Kidney (tissue), 22 donors: ENCODE data around the gene LENG8. TPM values are rescaled to one million over a fixed set of nuclear protein-coding genes. Genes with fewer than 3 reads are reported as not detected.

Experiments
- DNase-seq, 5 donors: peaks; one replicate each; pipeline ENCODE4 v3.0.0-alpha.2; 2013 to 2020
- FAIRE-seq: peaks from 2 replicates; lab custom pipeline; 2012; peaks lifted over from hg19 to GRCh38; lab: Jason Lieb, UNC
- H3K27ac ChIP-seq, 2 donors: one replicate each; pipeline ENCODE4 v1.7.0; 2013; ENCODE audit warnings: low read depth in 2 of 2, low read length in 2 of 2, inconsistent platforms in 1 of 2
- H3K27me3 ChIP-seq: one replicate; pipeline ENCODE4 v1.7.1; 2013; ENCODE audit warnings: low read length, inconsistent platforms; ENCODE audit not compliant: control insufficient read depth, insufficient read depth
- H3K36me3 ChIP-seq, 3 donors: one replicate each; pipeline versions ENCODE4 v1.7.0 to v1.7.1; 2013; ENCODE audit warnings: low read length in 3 of 3, control low read depth in 1 of 3, inconsistent platforms in 1 of 3; ENCODE audit not compliant: insufficient read depth in 3 of 3, control insufficient read depth in 2 of 3
- H3K4me1 ChIP-seq, 3 donors: one replicate each; pipeline versions ENCODE4 v1.7.0 to v1.7.1; 2013; ENCODE audit warnings: low read length in 3 of 3, inconsistent platforms in 1 of 3, low read depth in 1 of 3; ENCODE audit not compliant: control insufficient read depth in 2 of 3, insufficient read depth in 2 of 3
- H3K4me3 ChIP-seq, 3 donors: one replicate each; pipeline versions ENCODE4 v1.7.0 to v1.8.1; 2013; ENCODE audit warnings: low read length in 3 of 3, control low read depth in 1 of 3, inconsistent platforms in 1 of 3
- H3K9ac ChIP-seq, 3 donors: one replicate each; pipeline versions ENCODE4 v1.7.0 to v1.7.1; 2013; ENCODE audit warnings: low read length in 3 of 3, control low read depth in 1 of 3, inconsistent platforms in 1 of 3
- H3K9me3 ChIP-seq, 3 donors: one replicate each; pipeline versions ENCODE4 v1.7.0 to v1.7.1; 2013; ENCODE audit warnings: low read length in 3 of 3, control low read depth in 1 of 3, inconsistent platforms in 1 of 3; ENCODE audit not compliant: control insufficient read depth in 2 of 3, insufficient read depth in 1 of 3
- intact Hi-C: fragments of 100-400 bp; cut with DNase I; formaldehyde crosslinking; loops from one replicate; pipeline ENCODE4 v1.11.1; 2022
- long read RNA-seq, 10 donors: library from polyadenylated mRNA in 1 of 10; unstranded in 1 of 10; transcript quantifications; one replicate each; pipeline ENCODE4 v2.0.0 and lab custom pipeline, GENCODE V29; 2021 to 2026
- polyA plus RNA-seq: library from polyadenylated mRNA; stranded (reverse); fragments of 350-450 nt; fragmentation: Illumina TruSeq; extraction: RNeasy Lipid Tissue Mini Kit (QIAGEN cat#74804); gene quantifications from one replicate; pipeline ENCODE4 v1.2.3, GENCODE V29; 2014; ENCODE audit warnings: low read depth, low replicate concordance; ENCODE audit not compliant: insufficient read depth
- total RNA-seq: library from RNA; stranded (reverse); fragmentation: NEBNext Ultra II Directional; extraction: Animal tissue kit (Norgen Biotek cat#: 25700); gene quantifications from one replicate; pipeline ENCODE4 v1.2.1, GENCODE V29; 2021
- TF ChIP-seq, protein P1 (sequence below): IDR thresholded peaks from 3 replicates; pipeline ENCODE4 v1.5.1; 2012; ENCODE audit warnings: mild to moderate bottlenecking, moderate library complexity, borderline replicate concordance; ENCODE audit not compliant: insufficient read depth; ENCODE audit errors: extremely low read depth
- donor health status: control.
- donor health status: control.
- donor health status: control.
- donor health status: control.
- donor health status: control.
- donor health status: DM: yes; HTN: yes; CAD: no.
- donor health status: Normal renal cell carcinoma (clear cell type).

LENG8 gene
- total RNA-seq = 208 TPM
- 48.6 TPM for polyA plus RNA-seq
- long read RNA-seq, donor 1, transcript LENG8-207 (3 exons, 456 nt) = major isoform, 5 of 333 reads
- long read RNA-seq, donor 1, partial matches to known transcripts = 327 of 333 reads
- long read RNA-seq, donor 1, other reads (novel, unspliced or antisense) = 0 of 333 reads
- long read RNA-seq, donor 2, full-length matches to known transcripts = 7 of 97 reads
- long read RNA-seq, donor 2, partial matches to known transcripts = 90 of 97 reads
- long read RNA-seq, donor 2, other reads (novel, unspliced or antisense) = 0 of 97 reads
- long read RNA-seq, donor 3, transcript LENG8-207 (3 exons, 456 nt) = major isoform, 5 of 128 reads
- long read RNA-seq, donor 3, partial matches to known transcripts = 116 of 128 reads
- long read RNA-seq, donor 3, other reads (novel, unspliced or antisense) = 5 of 128 reads
- long read RNA-seq, donor 4, full-length matches to known transcripts = 4 of 190 reads
- long read RNA-seq, donor 4, partial matches to known transcripts = 84 of 190 reads
- long read RNA-seq, donor 4, other reads (novel, unspliced or antisense) = 102 of 190 reads
- long read RNA-seq, donor 5, partial matches to known transcripts = 0 of 1 reads
- long read RNA-seq, donor 5, other reads (novel, unspliced or antisense) = 0 of 1 reads
- long read RNA-seq, donor 6 = 0 reads
- long read RNA-seq, donor 7, partial matches to known transcripts = 7 of 118 reads
- long read RNA-seq, donor 7, other reads (novel, unspliced or antisense) = 111 of 118 reads
- long read RNA-seq, donor 8, partial matches to known transcripts = 68 of 72 reads
- long read RNA-seq, donor 8, other reads (novel, unspliced or antisense) = 0 of 72 reads
- long read RNA-seq, donor 9, partial matches to known transcripts = 10 of 11 reads
- long read RNA-seq, donor 9, other reads (novel, unspliced or antisense) = 0 of 11 reads
- long read RNA-seq, donor 10, transcript LENG8-207 (3 exons, 456 nt) = major isoform, 6 of 103 reads
- long read RNA-seq, donor 10, partial matches to known transcripts = 93 of 103 reads
- long read RNA-seq, donor 10, other reads (novel, unspliced or antisense) = 0 of 103 reads

DNA sequence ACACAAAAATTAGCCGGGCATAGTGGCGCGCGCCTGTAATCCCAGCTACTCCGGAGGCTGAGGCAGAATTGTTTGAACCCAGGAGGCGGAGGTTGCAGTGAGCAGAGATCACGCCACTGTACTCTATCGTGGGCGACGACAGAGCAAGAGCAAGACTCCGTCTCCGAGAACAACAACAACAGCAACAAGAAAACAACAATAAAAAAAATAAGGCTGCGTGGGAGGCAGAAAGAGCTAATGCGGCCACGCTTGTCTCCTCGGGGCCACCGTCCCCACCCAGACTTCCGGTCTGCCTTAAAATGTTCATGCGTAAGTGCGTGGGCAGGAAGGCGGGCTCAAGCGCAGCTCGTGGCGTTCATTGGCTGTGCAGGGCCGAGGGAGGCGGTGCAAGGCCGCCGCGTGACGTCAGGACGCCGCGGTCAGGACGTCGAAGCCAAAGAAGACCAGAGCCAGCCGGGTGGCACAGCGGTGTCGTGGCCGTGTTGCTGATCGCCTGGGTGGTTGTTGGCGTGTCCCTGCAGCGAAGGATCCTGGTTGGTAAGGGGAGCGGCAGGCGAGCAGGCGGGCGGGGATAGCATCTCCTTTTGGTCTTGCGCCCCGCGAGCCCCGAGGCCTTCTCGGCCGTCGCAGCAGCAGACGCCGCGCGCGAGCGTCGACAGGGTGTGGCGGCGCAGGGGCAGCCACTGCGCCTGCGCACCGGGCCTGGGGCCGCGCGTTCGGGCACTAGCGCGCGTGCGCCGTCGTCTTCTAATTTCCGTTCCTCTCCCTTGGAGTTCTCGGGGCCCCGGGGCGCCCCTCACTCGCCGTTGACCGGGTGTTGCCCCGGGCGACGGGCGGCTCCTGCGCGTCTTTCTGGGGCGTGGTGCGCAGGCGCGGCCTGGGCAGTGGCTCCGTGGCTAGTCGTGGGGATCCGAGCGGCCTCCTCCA lies at the start of gene LENG8:
LENG8 (plus strand) TSS at position 426 of the 927 bp plus-strand sequence. CDS start 2,146 bp downstream, outside the sequence.
- Histone ChIP-seq H3K27me3 (no peaks in the 10 kb centered on the region), H3K27ac (peak within 1 kb of the TSS; percentile 99), H3K4me1 (peaks cover 0 to 22% (median 20%) of the 10 kb centered on the region in 3 donors), H3K9ac (peak within 1 kb of the TSS; percentile 94 to 97 (median 94)), H3K4me3 (peak within 1 kb of the TSS; percentile 95 to 97 (median 96)), H3K36me3 (peaks cover 5 to 29% (median 24%) of the 10 kb centered on the region in 3 donors), H3K9me3 (no peaks in the 10 kb centered on the region)
- FAIRE-seq = peak; percentile 15
- DNase-seq = peak; percentile 98 to 99 (median 99)
- TF ChIP-seq, protein P1, sequence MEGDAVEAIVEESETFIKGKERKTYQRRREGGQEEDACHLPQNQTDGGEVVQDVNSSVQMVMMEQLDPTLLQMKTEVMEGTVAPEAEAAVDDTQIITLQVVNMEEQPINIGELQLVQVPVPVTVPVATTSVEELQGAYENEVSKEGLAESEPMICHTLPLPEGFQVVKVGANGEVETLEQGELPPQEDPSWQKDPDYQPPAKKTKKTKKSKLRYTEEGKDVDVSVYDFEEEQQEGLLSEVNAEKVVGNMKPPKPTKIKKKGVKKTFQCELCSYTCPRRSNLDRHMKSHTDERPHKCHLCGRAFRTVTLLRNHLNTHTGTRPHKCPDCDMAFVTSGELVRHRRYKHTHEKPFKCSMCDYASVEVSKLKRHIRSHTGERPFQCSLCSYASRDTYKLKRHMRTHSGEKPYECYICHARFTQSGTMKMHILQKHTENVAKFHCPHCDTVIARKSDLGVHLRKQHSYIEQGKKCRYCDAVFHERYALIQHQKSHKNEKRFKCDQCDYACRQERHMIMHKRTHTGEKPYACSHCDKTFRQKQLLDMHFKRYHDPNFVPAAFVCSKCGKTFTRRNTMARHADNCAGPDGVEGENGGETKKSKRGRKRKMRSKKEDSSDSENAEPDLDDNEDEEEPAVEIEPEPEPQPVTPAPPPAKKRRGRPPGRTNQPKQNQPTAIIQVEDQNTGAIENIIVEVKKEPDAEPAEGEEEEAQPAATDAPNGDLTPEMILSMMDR = no peak
- intact Hi-C loops = no loop called here

DNA sequence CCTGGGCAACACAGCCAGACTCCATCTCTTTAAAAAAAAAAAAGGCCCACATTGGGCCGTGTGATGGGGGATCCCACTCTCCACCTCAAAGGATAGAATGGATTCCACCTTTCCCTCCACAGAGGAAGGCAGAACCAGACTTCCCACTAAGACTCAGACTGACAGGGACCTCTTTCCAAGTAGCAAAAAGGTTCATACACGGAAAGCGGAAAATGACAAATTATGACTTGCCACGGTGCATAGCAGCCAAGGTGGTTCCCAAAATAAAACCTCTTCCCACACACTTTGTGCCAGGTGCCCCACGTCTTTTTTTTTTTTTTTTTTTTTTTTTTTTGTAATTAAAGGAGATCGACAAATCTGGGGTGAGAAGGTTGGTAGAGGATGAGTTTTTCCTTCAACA lies 48.1 kb upstream of the LENG8 start:
- Histone ChIP-seq H3K27me3 (no peaks in the 10 kb centered on the region), H3K27ac (no peak overlapping the region), H3K4me3 (no peak overlapping the region), H3K4me1 (no peaks in the 10 kb centered on the region), H3K9ac (no peak overlapping the region), H3K9me3 (no peaks in the 10 kb centered on the region), H3K36me3 (no peaks in the 10 kb centered on the region)
- intact Hi-C loops = no loop called here
- DNase-seq (no peak), FAIRE-seq (no peak)
- TF ChIP-seq, protein P1 = no peak

DNA sequence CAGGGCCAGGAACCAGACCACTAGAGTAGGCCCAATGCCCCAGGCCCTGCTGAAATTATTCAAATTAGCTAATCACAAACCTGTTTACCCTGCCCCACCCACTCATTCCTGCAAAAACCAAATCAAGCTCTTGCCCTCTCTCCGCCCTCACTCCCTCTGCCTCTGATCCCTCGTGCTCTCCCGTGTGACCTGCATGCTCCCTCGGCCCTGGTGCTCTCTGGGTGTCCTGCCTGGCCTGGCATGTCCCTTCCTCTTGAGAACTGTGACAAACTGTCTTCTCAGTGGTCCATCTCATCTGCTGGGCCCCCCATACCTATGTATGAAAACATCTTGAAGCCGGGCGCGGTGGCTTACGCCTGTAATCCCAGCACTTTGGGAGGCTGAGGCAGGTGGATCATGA lies 45.9 kb upstream of the LENG8 start:
- no peaks in the 10 kb centered on the region for H3K9me3 ChIP-seq
- no peaks in the 10 kb centered on the region for H3K4me1 ChIP-seq
- intact Hi-C loops = no loop called here
- no peak overlapping the region for H3K4me3 ChIP-seq
- H3K9ac ChIP-seq = no peak overlapping the region
- TF ChIP-seq, protein P1 = no peak
- H3K36me3 ChIP-seq = no peaks in the 10 kb centered on the region
- DNase-seq (no peak), FAIRE-seq (no peak)
- H3K27ac ChIP-seq = no peak overlapping the region
- no peaks in the 10 kb centered on the region for H3K27me3 ChIP-seq
